Stomach smooth muscle (tissue), 2 donors: ENCODE results near the gene CYB5R4.
"Not testable (repeated sequence)": the region's sequence is repeated elsewhere in the genome, so short reads cannot be mapped to it uniquely, and the experiment has no call there.

Experiments used
- H3K27ac ChIP-seq: one replicate; pipeline ENCODE4 v1.7.0; 2013; ENCODE audit warnings: mild to moderate bottlenecking, low read length, inconsistent platforms
- H3K27me3 ChIP-seq, 2 donors: one replicate each; pipeline ENCODE4 v1.7.0; 2013; ENCODE audit warnings: low read length in 2 of 2; ENCODE audit not compliant: insufficient read depth in 2 of 2, control insufficient read depth in 1 of 2
- H3K36me3 ChIP-seq, 2 donors: one replicate each; pipeline ENCODE4 v1.7.0; 2013; ENCODE audit warnings: low read length in 2 of 2; ENCODE audit not compliant: control insufficient read depth in 2 of 2, insufficient read depth in 2 of 2
- H3K4me1 ChIP-seq: one replicate; pipeline ENCODE4 v1.7.0; 2013; ENCODE audit warnings: low read length; ENCODE audit not compliant: control insufficient read depth, insufficient read depth
- H3K4me3 ChIP-seq, 2 donors: one replicate each; pipeline ENCODE4 v1.7.0; 2013; ENCODE audit warnings: low read length in 2 of 2
- H3K9ac ChIP-seq, 2 donors: one replicate each; pipeline ENCODE4 v1.7.0; 2013; ENCODE audit warnings: low read length in 2 of 2, mild to moderate bottlenecking in 1 of 2
- H3K9me3 ChIP-seq, 2 donors: one replicate each; pipeline ENCODE4 v1.7.0; 2013; ENCODE audit warnings: low read length in 2 of 2; ENCODE audit not compliant: control insufficient read depth in 2 of 2
- donor health status: healthy.
- donor health status: Pancreatic carcinoma.

Gene CYB5R4

DNA sequence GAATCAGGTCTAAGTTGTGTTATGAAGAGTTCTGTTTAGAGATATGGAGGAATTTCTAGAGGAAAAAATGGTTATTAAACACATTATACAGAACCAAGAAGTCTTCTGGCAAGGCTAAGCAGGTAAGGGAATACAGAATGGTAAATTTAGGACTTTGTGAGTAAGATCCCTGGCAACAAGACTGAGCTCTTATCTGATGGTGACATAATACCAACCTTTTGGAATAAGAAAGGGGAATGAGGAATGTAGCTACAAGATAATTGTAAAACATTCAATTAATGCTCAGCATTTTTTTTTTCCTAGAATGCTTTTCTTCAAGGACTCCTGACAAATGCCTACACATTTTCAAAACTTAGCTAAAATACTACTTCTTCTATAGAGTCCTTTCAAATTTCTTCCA lies 51.8 kb downstream of the CYB5R4 start:
- no peaks in the 10 kb centered on the region for H3K4me1 ChIP-seq
- H3K9ac ChIP-seq: no peak overlapping the region
- no peaks in the 10 kb centered on the region for H3K9me3 ChIP-seq
- no peaks in the 10 kb centered on the region for H3K36me3 ChIP-seq
- no peak overlapping the region for H3K27ac ChIP-seq
- no peaks in the 10 kb centered on the region for H3K27me3 ChIP-seq
- H3K4me3 ChIP-seq: no peak overlapping the region

DNA sequence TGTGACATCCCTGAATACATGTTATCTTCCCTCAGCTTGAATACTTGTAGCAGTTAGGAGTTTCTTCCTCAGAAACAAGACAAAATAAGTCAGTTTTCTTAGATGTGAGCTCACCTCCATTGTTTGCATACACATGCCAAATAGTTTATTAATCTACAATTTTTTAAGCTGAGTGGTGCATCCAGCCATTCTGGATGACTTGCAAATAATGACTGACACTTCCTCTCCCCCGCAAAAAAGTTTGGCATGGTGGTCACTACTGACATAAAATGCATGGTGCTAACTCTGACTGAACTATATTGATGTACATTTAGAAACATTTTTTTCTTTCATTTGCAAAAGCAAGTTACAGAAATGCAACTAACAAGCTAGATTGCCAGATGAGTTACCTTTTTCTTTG lies 55.5 kb downstream of the CYB5R4 start:
- Histone ChIP-seq H3K27me3 (no peaks in the 10 kb centered on the region), H3K27ac (no peak overlapping the region), H3K4me3 (no peak overlapping the region), H3K36me3 (no peaks in the 10 kb centered on the region), H3K4me1 (no peaks in the 10 kb centered on the region), H3K9me3 (no peaks in the 10 kb centered on the region), H3K9ac (no peak overlapping the region)

DNA sequence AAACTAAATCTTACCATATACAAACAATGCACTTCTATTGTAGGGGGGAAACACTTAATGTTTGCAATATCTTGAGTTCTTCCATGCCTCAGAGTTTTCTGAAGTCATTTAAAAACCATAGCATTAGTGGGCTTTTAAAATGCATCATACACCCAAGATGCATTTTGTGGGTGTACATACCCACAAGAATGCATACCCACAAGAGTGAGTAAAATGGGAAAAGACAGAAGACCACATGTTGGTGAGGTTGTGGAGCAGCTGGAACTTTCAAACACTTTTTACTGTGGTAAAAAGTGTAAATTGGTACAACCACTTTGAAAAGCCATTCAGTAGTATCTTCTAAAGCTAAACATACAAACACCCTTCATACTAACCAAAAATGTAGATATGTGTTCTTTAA lies 57.5 kb downstream of the CYB5R4 start:
- Histone ChIP-seq H3K27me3 (no peaks in the 10 kb centered on the region), H3K4me1 (no peaks in the 10 kb centered on the region), H3K27ac (no peak overlapping the region), H3K9me3 (no peaks in the 10 kb centered on the region), H3K36me3 (peaks cover 0 to 2% of the 10 kb centered on the region in 2 donors), H3K9ac (no peak overlapping the region), H3K4me3 (no peak overlapping the region)

DNA sequence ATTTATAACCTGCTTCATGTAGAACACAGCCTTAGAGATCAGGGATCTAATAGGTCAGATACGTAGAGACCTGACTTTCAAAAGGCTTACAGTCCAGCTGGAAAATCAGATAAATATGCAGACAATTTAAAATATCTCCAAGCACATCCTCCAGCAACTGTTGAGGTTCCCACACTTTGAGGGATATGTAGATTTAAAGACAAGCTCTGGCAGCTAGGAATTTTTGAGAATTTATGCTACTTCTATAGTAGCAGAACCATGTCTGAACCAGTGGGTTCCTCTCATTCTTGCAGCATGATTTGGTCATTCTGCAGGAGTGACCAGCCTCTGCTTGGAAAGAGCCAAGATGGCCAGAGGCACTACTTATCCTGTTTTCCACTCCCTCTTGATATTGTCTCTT lies 60.5 kb downstream of the CYB5R4 start:
- Histone ChIP-seq H3K9me3 (no peaks in the 10 kb centered on the region), H3K4me1 (no peaks in the 10 kb centered on the region), H3K27ac (no peak overlapping the region)

DNA sequence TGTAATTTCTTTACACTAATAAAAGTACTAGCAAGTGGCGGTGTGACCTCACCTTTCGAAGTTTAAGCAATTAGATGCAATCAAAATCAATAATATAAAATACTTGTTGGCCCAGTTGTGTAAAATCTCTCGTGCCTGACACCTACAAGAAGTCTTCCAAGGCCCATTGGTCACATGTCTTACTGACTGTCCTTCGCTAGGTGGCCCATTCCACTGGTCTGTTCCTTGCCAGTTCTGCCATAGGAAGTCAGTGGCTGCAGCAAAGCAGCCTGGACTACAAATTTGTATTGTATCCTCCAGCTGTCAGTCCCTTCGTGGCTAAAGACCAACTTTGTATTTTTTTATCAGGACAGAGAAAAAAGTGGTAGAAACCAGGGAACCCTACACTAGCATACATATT lies 61.8 kb downstream of the CYB5R4 start:
- Histone ChIP-seq H3K9me3 (no peaks in the 10 kb centered on the region), H3K4me3 (no peak overlapping the region), H3K27ac (no peak overlapping the region), H3K9ac (no peak overlapping the region), H3K27me3 (no peaks in the 10 kb centered on the region), H3K36me3 (peaks cover 5 to 7% of the 10 kb centered on the region in 2 donors), H3K4me1 (no peaks in the 10 kb centered on the region)

More for the DNA sequence above, 60.5 kb downstream of the CYB5R4 start:
- Histone ChIP-seq H3K9ac (no peak overlapping the region), H3K4me3 (no peak overlapping the region), H3K36me3 (peaks cover 3 to 5% of the 10 kb centered on the region in 2 donors), H3K27me3 (no peaks in the 10 kb centered on the region)

DNA sequence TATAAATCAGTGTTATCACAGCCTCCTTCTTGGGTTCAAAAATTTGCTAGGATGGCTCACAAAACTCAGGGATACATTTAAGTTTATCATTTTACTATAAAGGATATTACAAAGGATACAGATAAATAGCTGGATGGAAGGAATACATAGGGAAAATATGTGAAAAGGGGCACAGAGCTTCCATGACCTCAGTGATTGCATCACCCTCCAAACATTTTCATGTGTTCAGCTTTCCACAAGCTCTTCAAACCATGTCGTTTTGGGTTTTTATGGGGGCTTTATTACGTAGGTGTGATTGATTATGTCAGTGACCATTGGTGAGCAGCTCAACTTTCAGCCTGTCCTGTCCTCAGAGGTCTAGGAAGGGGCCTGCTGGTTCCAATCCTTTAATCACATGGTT lies 68.0 kb downstream of the CYB5R4 start:
- Histone ChIP-seq H3K36me3 (peaks cover 5 to 9% of the 10 kb centered on the region in 2 donors), H3K4me3 (no peak overlapping the region), H3K4me1 (no peaks in the 10 kb centered on the region), H3K27ac (no peak overlapping the region), H3K9ac (no peak overlapping the region), H3K27me3 (no peaks in the 10 kb centered on the region), H3K9me3 (no peaks in the 10 kb centered on the region)

DNA sequence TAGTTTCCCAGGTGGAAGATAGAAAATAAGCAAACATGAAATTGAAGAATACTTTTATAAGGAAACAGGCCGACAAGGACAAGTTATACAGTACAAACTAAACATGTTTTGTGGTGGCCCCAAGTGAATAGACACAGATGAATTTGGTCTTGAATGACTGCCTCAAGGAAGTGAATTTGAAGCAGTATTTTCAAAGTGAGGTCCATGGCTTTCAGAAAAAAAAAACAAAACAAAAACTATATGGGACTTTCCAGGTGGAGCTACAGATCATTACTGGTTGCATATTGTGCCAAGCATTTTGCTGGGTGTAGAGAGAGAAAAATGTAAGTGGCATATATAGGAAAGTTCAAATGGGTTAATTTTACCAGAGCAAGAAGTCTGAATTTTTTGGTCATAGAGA lies 68.8 kb downstream of the CYB5R4 start:
- no peaks in the 10 kb centered on the region for H3K4me1 ChIP-seq
- H3K27me3 ChIP-seq: no peaks in the 10 kb centered on the region
- H3K36me3 ChIP-seq: peaks cover 5 to 11% of the 10 kb centered on the region in 2 donors
- no peak overlapping the region for H3K9ac ChIP-seq
- no peak overlapping the region for H3K27ac ChIP-seq
- H3K9me3 ChIP-seq: no peaks in the 10 kb centered on the region
- H3K4me3 ChIP-seq: no peak overlapping the region

DNA sequence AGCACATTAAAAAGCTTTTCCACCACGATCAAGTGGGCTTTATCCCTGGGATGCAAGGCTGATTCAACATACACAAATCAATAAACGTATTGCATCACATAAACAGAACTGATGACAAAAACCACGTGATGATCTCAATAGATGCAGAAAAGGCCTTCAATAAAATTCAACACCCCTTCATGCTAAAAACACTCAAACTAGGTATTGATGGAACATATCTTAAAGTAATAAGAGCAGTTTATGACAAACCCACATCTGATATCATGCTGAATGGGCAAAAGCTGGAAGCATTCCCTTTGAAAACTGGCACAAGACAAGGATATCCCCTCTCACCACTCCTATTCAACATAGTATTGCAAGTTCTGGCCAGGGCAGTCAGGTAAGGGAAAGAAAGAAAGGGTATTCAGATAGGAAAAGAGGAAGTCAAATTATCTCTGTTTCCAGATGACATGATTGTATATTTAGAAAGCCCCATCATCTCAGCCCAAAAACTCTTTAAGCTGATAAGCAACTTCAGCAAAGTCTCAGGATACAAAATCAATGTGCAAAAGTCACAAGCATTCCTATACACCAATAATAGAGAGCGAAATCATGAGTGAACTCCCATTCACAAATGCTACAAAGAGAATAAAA lies 86.8 kb downstream of the CYB5R4 start:
- H3K4me3 ChIP-seq, H3K9ac ChIP-seq, H3K9me3 ChIP-seq, H3K27me3 ChIP-seq, H3K27ac ChIP-seq, H3K36me3 ChIP-seq, H3K4me1 ChIP-seq: not testable (repeated sequence)

DNA sequence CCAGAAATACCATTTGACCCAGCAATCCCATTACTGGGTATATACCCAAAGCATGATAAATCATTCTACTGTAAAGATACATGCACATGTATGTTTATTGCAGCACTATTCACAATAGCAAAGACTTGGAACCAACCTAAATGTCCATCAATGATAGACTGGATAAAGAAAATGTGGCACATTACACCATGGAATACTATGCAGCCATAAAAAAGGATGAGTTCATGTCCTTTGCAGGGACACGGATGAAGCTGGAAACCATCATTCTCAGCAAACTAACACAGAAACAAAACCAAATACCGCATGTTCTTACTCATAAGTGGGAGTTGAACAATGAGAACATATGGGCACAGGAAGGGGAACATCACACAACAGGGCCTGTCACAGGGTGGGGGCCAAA lies 88.5 kb downstream of the CYB5R4 start:
- H3K27ac ChIP-seq, H3K4me1 ChIP-seq, H3K36me3 ChIP-seq, H3K27me3 ChIP-seq, H3K9ac ChIP-seq, H3K9me3 ChIP-seq, H3K4me3 ChIP-seq: not testable (repeated sequence)

DNA sequence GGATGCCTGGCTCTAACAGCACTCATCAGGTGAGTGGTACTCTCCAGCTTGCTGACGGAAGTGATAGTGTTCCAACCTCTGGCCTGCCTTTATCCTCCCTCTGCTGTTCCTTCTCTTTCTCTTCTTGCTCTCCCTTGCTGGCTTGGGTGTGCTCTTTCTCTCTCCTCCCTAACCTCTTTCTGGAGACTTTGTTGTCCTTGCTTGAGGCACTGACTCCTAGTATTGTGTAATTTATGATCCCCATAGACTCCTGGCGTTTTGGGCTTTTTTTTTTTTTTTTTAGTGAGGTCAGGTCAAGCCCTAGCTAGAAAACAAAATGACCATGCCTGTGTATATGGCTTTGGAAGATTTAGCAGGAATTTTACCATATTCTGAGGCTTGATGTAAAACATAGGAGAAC lies 89.4 kb downstream of the CYB5R4 start:
- H3K27me3 ChIP-seq: no peaks in the 10 kb centered on the region
- H3K9me3 ChIP-seq: no peaks in the 10 kb centered on the region
- no peak overlapping the region for H3K27ac ChIP-seq
- H3K36me3 ChIP-seq: no peaks in the 10 kb centered on the region
- H3K4me1 ChIP-seq: no peaks in the 10 kb centered on the region
- no peak overlapping the region for H3K4me3 ChIP-seq
- H3K9ac ChIP-seq: no peak overlapping the region

DNA sequence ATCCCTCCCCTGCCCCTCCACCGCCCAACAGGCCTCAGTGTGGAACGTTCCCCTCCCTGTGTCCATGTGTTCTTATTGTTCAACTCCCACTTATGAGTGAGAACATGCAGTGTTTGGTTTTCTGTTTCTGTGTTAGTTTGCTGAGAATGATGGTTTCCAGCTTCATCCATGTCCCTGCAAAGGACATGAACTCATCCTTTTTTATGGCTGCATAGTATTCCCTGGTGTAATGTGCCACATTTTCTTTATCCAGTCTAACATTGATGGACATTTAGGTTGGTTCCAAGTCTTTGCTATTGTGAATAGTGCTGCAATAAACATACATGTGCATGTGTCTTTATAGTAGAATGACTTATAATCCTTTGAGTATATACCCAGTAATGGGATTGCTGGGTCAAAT lies 91.9 kb downstream of the CYB5R4 start:
- not testable (repeated sequence) for H3K9ac ChIP-seq, H3K4me3 ChIP-seq, H3K9me3 ChIP-seq, H3K4me1 ChIP-seq, H3K27ac ChIP-seq, H3K27me3 ChIP-seq, H3K36me3 ChIP-seq
